Activated T-helper 1 cell treated with anti-CD3 and anti-CD28 coated beads, Interleukin-12 subunit alpha, Interleukin-12 subunit beta, Interleukin-2, Interleukin-4 antibody, amounts not matched to agents 30 ng/mL and 10 ng/mL and 1 ng/mL, durations not matched to agents 14 hours and 24 hours and 36 hours (primary cell): ENCODE data around the gene TUBB1. TPM values are rescaled to one million over a fixed set of nuclear protein-coding genes. Genes with fewer than 3 reads are reported as not detected.
A peak's percentile ranks its signal among the peaks of the same experiment; 100 is the strongest.
"Not testable (repeated sequence)": the region's sequence is repeated elsewhere in the genome, so short reads cannot be mapped to it uniquely, and the experiment has no call there.

ENCODE experiments used
- DNase-seq: peaks from one replicate; pipeline ENCODE4 v3.0.0; 2021; ENCODE audit warnings: low spot score
- H3K27ac Mint-ChIP-seq: one replicate; pipeline ENCODE4 v1.8.0; 2021; ENCODE audit warnings: mild to moderate bottlenecking, mixed read lengths
- H3K27me3 Mint-ChIP-seq: one replicate; pipeline ENCODE4 v1.8.0; 2022; ENCODE audit warnings: mild to moderate bottlenecking, moderate library complexity, mixed read lengths; ENCODE audit not compliant: insufficient read depth
- H3K36me3 Mint-ChIP-seq: one replicate; pipeline ENCODE4 v1.8.0; 2021; ENCODE audit warnings: low read depth, mixed read lengths
- H3K4me1 Mint-ChIP-seq: one replicate; pipeline ENCODE4 v1.8.0; 2021; ENCODE audit warnings: low read depth, mixed read lengths
- H3K4me3 Mint-ChIP-seq: one replicate; pipeline ENCODE4 v1.8.0; 2021; ENCODE audit warnings: mild to moderate bottlenecking, moderate library complexity, mixed read lengths
- H3K9me3 Mint-ChIP-seq: one replicate; pipeline ENCODE4 v1.8.0; 2021; ENCODE audit warnings: mixed read lengths
- intact Hi-C: fragments of 100-400 bp; cut with micrococcal nuclease; formaldehyde crosslinking; loops from one replicate; pipeline ENCODE4 v1.15.1; 2024
- total RNA-seq: library from RNA; stranded (reverse); gene quantifications from 2 replicates; pipeline ENCODE4 v1.2.3, GENCODE V29; 2022

Gene TUBB1
- total RNA-seq, 1 donor from 2014 or later, result not detected

DNA sequence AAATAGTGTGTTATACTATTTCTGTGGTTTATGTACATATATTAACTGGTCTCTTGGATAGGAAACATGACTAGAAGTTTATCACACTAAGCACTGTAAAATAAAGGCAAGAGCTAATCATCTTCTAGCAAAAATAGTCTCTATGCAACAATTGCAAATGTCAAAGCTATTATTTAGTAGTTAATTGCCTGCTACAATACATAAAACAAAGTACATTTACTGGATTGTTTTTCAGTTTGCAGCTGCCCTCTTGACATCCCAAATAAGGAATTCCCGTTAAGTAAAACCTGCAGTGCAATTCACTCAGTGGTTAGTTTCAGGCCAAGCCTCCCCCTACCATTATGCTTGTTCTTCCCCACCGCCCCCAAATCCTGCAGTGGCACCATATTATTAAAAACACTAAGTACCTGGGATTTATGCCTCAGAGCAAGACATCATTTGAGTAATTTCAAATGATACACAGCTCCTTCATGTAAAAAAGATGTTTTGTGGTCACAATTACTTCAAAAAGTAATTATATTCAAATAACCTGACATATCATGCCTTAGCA, 14.5 kb downstream of the TUBB1 start:
- Mint-ChIP-seq H3K27ac (no peak overlapping the region), H3K36me3 (peaks cover 61% of the 10 kb centered on the region), H3K27me3 (no peaks in the 10 kb centered on the region), H3K4me3 (peak overlapping the region; percentile 65), H3K9me3 (no peaks in the 10 kb centered on the region), H3K4me1 (peaks cover 57% of the 10 kb centered on the region)
- DNase-seq, result no peak
- intact Hi-C loops, result loop anchor here (2.0 to 5.0 kb wide), 3 partner anchors 381 to 1641 kb away; partner anchors contain the start of genes RAB22A, RBM38 and STX16

DNA sequence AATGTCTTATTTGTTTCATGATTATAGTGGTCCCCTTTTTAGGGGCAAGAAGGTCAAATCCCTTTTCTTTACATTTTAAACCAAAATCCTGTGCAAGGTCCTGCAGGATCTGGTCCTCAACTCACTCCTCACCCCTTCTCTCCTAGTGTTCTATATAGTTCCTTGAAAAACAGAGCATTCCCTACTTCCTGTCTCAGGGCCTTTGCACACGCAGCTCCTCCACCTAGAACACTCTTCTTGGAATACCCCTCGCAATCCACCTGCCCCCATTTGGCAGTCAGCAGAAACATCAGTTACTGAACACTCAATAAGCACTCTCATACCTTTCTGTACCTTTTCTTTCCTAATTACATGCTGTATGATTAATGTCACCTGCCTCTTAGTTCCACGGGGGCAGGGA, 16.2 kb downstream of the TUBB1 start:
- peaks cover 57% of the 10 kb centered on the region for H3K4me1 Mint-ChIP-seq
- intact Hi-C loops, result no loop called here
- H3K27me3 Mint-ChIP-seq, result no peaks in the 10 kb centered on the region
- H3K4me3 Mint-ChIP-seq, result no peak overlapping the region
- H3K27ac Mint-ChIP-seq, result no peak overlapping the region
- no peaks in the 10 kb centered on the region for H3K9me3 Mint-ChIP-seq
- H3K36me3 Mint-ChIP-seq, result peaks cover 59% of the 10 kb centered on the region
- DNase-seq, result no peak

DNA sequence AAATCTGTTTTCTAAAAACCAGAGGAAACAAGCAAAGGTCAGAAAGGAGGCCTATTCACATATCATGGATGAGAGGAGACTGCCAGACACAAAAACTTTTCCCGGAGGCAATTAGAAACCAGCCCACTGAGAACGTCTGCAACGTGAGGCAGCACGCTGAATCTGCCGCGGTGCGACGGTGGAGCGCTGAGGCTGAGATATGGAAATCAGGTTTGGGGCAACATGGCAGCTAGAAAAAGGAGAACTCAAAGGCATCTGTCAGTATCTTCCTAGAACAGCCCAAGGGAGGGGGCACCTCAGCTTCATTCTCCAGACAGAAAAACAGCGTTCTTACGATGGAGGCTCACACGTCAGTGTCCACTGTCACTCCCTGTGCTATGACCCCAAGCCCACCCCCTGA, 18.2 kb downstream of the TUBB1 start:
- peaks cover 56% of the 10 kb centered on the region for H3K4me1 Mint-ChIP-seq
- no peak overlapping the region for H3K4me3 Mint-ChIP-seq
- H3K27me3 Mint-ChIP-seq, result no peaks in the 10 kb centered on the region
- DNase-seq, result no peak
- H3K36me3 Mint-ChIP-seq, result peaks cover 56% of the 10 kb centered on the region
- no peak overlapping the region for H3K27ac Mint-ChIP-seq
- intact Hi-C loops, result no loop called here
- no peaks in the 10 kb centered on the region for H3K9me3 Mint-ChIP-seq

DNA sequence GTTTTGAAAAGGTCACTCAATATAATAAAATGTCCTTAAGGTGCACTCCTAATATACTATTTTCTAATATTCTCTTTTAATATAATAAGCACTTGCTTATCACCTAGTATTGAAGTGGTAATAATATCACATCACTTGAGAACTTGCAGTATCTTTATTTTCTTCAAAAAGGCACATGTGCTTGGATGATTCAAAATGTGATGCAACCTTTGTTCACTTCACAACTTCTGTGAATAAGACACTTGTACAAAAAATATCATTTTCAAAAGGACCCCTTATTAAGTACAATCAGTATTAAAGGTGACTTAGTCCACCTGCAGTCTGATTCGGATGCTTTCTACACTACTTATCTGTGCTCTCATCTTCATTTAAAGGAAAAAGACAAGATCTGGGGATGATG, 20.0 kb downstream of the TUBB1 start:
- H3K27me3 Mint-ChIP-seq, result no peaks in the 10 kb centered on the region
- DNase-seq, result no peak
- no peaks in the 10 kb centered on the region for H3K9me3 Mint-ChIP-seq
- peaks cover 47% of the 10 kb centered on the region for H3K36me3 Mint-ChIP-seq
- peak overlapping the region; percentile 33 for H3K27ac Mint-ChIP-seq
- H3K4me1 Mint-ChIP-seq, result peaks cover 61% of the 10 kb centered on the region
- intact Hi-C loops, result no loop called here
- peak overlapping the region; percentile 59 for H3K4me3 Mint-ChIP-seq

DNA sequence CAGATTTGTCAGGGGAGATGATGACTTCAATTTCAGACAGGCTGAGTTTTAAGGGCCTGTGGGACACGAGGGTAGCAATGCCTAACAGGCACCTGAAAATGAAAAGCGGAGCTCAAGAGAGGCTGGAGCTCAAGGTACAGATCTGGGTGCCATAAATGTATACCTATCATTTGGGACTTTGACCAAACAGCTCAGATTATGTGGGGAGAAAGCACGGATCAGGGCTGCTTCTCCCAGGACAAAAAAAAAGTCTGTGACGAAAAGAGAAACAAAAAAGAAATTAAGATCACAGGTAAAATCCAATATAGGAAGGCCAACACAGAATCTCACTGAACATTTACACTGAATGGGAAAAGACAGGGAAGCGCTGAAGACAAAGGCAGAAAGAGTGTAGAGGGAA, 21.4 kb downstream of the TUBB1 start:
- no peak for DNase-seq
- H3K27ac Mint-ChIP-seq, result peak overlapping the region; percentile 59
- H3K9me3 Mint-ChIP-seq, result no peaks in the 10 kb centered on the region
- H3K27me3 Mint-ChIP-seq, result no peaks in the 10 kb centered on the region
- intact Hi-C loops, result no loop called here
- H3K36me3 Mint-ChIP-seq, result peaks cover 37% of the 10 kb centered on the region
- peaks cover 57% of the 10 kb centered on the region for H3K4me1 Mint-ChIP-seq
- H3K4me3 Mint-ChIP-seq, result peak overlapping the region; percentile 93

- Mint-ChIP-seq H3K36me3 (peaks cover 31% of the 10 kb centered on the region), H3K27ac (peak overlapping the region; percentile 59), H3K4me3 (peak overlapping the region; percentile 93), H3K4me1 (peaks cover 54% of the 10 kb centered on the region)
- intact Hi-C loops, DNase-seq, H3K27me3 Mint-ChIP-seq, H3K9me3 Mint-ChIP-seq: not testable (repeated sequence)
These were observed 22.3 kb downstream of the TUBB1 start for GRCh38 chr20:59041487-59041886.

DNA sequence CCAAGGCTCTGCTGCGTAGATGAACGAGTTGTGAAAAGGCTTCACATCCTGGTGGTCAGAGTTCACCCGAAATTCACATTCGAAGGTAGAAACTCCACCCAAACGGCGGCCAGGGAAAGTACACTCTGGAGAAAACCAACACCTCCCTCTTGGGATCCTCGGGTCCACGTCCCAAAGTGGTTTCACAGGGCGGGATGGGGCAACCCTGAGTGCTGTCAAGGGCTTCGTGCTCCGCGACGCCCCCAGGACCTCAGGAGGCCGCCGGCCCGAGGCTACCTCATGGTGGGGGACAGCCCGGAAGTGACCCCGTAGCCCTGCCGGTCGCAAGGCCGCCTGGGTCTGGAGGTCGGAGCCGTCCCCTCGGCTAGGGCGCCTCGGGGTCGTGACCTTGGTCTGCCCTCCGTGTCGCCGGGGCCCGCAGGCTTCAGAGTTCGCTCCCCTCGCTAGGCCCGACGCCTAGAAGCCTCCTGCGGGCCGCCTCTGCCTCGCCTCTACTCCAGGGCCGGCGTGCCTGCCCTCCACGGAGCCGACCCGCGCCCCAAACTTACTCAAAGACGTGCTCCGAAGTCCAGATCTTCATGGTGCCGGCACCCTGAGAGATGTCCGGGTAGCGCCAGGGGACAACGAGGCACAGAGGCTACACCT, 23.0 kb downstream of the TUBB1 start, which contains the start of gene PRELID3B:
TSS of gene PRELID3B (minus strand) at position 636 of the 645 bp plus-strand sequence. CDS start at position 580, 56 bp downstream.
- Mint-ChIP-seq H3K9me3 (no peaks in the 10 kb centered on the region), H3K27me3 (no peaks in the 10 kb centered on the region), H3K4me1 (peaks cover 47% of the 10 kb centered on the region), H3K27ac (peak within 1 kb of the TSS; percentile 94), H3K4me3 (peak within 1 kb of the TSS; percentile 93), H3K36me3 (peaks cover 24% of the 10 kb centered on the region)
- peak; percentile 31 for DNase-seq
- intact Hi-C loops, result loop anchor here (1.0 to 2.0 kb wide), 5 partner anchors 10 to 653 kb away; partner anchors contain the start of genes ATP5F1E, NELFCD and VAPB

GRCh38 chr20:59042796-59043631, 23.8 kb downstream of the TUBB1 start:
- H3K4me1 Mint-ChIP-seq, result peaks cover 44% of the 10 kb centered on the region

DNA sequence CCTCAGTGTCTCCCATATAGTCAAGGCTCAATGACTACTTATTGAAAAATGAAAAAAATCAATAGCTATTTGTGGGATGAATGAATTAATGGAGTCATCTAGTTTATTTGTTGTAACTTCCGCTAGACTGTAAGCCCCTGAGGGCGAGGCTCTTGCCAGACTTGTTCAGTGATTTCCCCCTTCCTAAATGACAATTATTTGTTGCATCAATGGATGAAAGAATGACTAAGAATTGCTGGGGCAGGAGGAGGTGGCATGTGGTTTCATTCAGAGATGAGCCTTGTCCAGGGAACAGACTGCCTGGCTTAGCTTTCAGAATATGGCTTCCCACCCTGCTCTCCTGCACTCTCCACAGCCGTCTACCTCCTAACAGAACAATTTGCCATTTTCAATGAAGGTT, 24.5 kb downstream of the TUBB1 start:
- H3K27me3 Mint-ChIP-seq, result no peaks in the 10 kb centered on the region
- no peaks in the 10 kb centered on the region for H3K9me3 Mint-ChIP-seq
- H3K36me3 Mint-ChIP-seq, result peaks cover 20% of the 10 kb centered on the region
- H3K4me1 Mint-ChIP-seq, result peaks cover 46% of the 10 kb centered on the region
- intact Hi-C loops, result loop anchor here (1.0 to 2.0 kb wide), 3 partner anchors 31 to 655 kb away; partner anchors contain the start of gene VAPB
- DNase-seq, result no peak
- peak overlapping the region; percentile 79 for H3K4me3 Mint-ChIP-seq
- peak overlapping the region; percentile 74 for H3K27ac Mint-ChIP-seq

More at GRCh38 chr20:59042796-59043631, 23.8 kb downstream of the TUBB1 start:
- H3K9me3 Mint-ChIP-seq, result no peaks in the 10 kb centered on the region
- H3K27me3 Mint-ChIP-seq, result no peaks in the 10 kb centered on the region
- peak; percentile 94 for DNase-seq
- intact Hi-C loops, result loop anchor here (1.0 to 2.0 kb wide), 6 partner anchors 11 to 654 kb away; partner anchors contain the start of genes ATP5F1E, NELFCD and VAPB
- H3K36me3 Mint-ChIP-seq, result peaks cover 20% of the 10 kb centered on the region
- H3K4me3 Mint-ChIP-seq, result peak overlapping the region; percentile 93
- H3K27ac Mint-ChIP-seq, result peak overlapping the region; percentile 94

GRCh38 chr20:59044295-59044694, 25.1 kb downstream of the TUBB1 start:
- H3K27ac Mint-ChIP-seq, result no peak overlapping the region
- intact Hi-C loops, result no loop called here
- DNase-seq, result no peak
- no peak overlapping the region for H3K4me3 Mint-ChIP-seq
- H3K27me3 Mint-ChIP-seq, result no peaks in the 10 kb centered on the region
- peaks cover 40% of the 10 kb centered on the region for H3K4me1 Mint-ChIP-seq
- peaks cover 15% of the 10 kb centered on the region for H3K36me3 Mint-ChIP-seq
- no peaks in the 10 kb centered on the region for H3K9me3 Mint-ChIP-seq

- H3K4me3 Mint-ChIP-seq, result no peak overlapping the region
- H3K27ac Mint-ChIP-seq, result no peak overlapping the region
- peaks cover 35% of the 10 kb centered on the region for H3K4me1 Mint-ChIP-seq
- H3K36me3 Mint-ChIP-seq, result peaks cover 12% of the 10 kb centered on the region
- H3K27me3 Mint-ChIP-seq, result no peaks in the 10 kb centered on the region
- H3K9me3 Mint-ChIP-seq, result no peaks in the 10 kb centered on the region
- intact Hi-C loops, result no loop called here
- no peak for DNase-seq
These were observed 25.6 kb downstream of the TUBB1 start for GRCh38 chr20:59044796-59045195.

- intact Hi-C loops, result no loop called here
- Mint-ChIP-seq H3K36me3 (no peaks in the 10 kb centered on the region), H3K4me1 (peaks cover 21% of the 10 kb centered on the region), H3K27me3 (peaks cover 13% of the 10 kb centered on the region), H3K27ac (peak overlapping the region; percentile 72), H3K4me3 (no peak overlapping the region), H3K9me3 (no peaks in the 10 kb centered on the region)
- DNase-seq, result no peak
These were observed 27.6 kb downstream of the TUBB1 start for GRCh38 chr20:59046862-59047261.
